Measurements from ENCODE around the gene FXYD5.

The FXYD5 gene

DNA sequence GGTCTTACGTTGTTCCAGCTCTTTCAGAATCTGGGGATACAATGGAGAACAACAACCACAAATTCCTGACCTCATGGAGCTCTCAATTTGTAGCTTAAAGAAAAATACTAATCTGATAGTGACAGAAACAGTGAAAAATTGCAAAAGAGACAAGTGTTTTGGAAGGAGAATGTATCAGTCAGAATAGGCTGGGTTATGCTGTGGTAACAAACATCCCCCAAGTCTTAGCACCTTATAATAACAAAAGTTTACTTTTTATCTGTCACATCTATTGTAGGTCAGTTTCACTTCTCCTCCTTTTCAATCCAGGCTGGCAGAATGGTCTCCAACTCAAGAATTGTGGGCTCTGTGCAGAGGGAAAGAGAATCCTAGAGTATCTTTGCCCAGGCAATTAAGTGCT, 64.5 kb downstream of the FXYD5 start:
- DNase-seq (ENCODE audit: extremely low read depth, insufficient read length), result no peak
- Histone ChIP-seq H3K4me3 (replicated peaks; ENCODE audit: low read depth, low read length) (no peak overlapping the region), H3K27me3 (replicated peaks; ENCODE audit: control insufficient read depth, insufficient read depth, low read length) (no peaks in the 10 kb centered on the region), H3K36me3 (ENCODE audit: control insufficient read depth, insufficient read depth, low read length) (no peaks in the 10 kb centered on the region)
- TF ChIP-seq, protein P1, sequence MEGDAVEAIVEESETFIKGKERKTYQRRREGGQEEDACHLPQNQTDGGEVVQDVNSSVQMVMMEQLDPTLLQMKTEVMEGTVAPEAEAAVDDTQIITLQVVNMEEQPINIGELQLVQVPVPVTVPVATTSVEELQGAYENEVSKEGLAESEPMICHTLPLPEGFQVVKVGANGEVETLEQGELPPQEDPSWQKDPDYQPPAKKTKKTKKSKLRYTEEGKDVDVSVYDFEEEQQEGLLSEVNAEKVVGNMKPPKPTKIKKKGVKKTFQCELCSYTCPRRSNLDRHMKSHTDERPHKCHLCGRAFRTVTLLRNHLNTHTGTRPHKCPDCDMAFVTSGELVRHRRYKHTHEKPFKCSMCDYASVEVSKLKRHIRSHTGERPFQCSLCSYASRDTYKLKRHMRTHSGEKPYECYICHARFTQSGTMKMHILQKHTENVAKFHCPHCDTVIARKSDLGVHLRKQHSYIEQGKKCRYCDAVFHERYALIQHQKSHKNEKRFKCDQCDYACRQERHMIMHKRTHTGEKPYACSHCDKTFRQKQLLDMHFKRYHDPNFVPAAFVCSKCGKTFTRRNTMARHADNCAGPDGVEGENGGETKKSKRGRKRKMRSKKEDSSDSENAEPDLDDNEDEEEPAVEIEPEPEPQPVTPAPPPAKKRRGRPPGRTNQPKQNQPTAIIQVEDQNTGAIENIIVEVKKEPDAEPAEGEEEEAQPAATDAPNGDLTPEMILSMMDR (IDR thresholded peaks at IDR 0.05; ENCODE audit: insufficient read depth, low read length, poor library complexity, severe bottlenecking), result no peak
